PFSK-1 (cell line): Measurements from ENCODE around the gene SAPCD2.
A peak's percentile ranks its signal among the peaks of the same experiment; 100 is the strongest.

Source experiments
- FOXP2 ChIP-seq: optimal IDR thresholded peaks from 2 replicates; pipeline ENCODE3; 2011; ENCODE audit warnings: borderline replicate concordance, control low read depth, inconsistent platforms; ENCODE audit not compliant: insufficient read depth; ENCODE audit errors: extremely low read length, extremely low read depth
- POLR2AphosphoS5 ChIP-seq: IDR thresholded peaks from 2 replicates; pipeline ENCODE4 v1.6.1; 2012; ENCODE audit warnings: low read depth, mild to moderate bottlenecking, control low read depth, low read length, moderate library complexity
- REST ChIP-seq, 2 experiments: IDR thresholded peaks; 2 replicates each; pipeline versions ENCODE4 v1.6.1 to v1.8.0; 2011 to 2012; ENCODE audit warnings: low read depth in 2 of 2, low read length in 2 of 2, control low read depth in 1 of 2, inconsistent platforms in 1 of 2, mild to moderate bottlenecking in 1 of 2, moderate library complexity in 1 of 2; ENCODE audit not compliant: insufficient read depth in 1 of 2
- SIN3A ChIP-seq: IDR thresholded peaks from 2 replicates; pipeline ENCODE4 v1.6.1; 2012; ENCODE audit warnings: mild to moderate bottlenecking, low read length, moderate library complexity, borderline replicate concordance; ENCODE audit not compliant: insufficient read depth
- TAF1 ChIP-seq: IDR thresholded peaks from 2 replicates; pipeline ENCODE4 v1.6.1; 2012; ENCODE audit warnings: low read length, control low read depth, borderline replicate concordance; ENCODE audit not compliant: insufficient read depth

The SAPCD2 gene

GRCh38 chr9:137077758-137078693 lies 7.7 kb upstream of the SAPCD2 start:
- TF ChIP-seq TAF1: no peak
- TF ChIP-seq SIN3A: 0 out of 2 replicates have a peak, but pooled peaks have one; percentile 41

- TF ChIP-seq FOXP2 (no peak), SIN3A (no peak), POLR2AphosphoS5 (peak; percentile 33; the same call in 1 of the 2 replicates), REST (IDR thresholded peaks at IDR 0.05; ENCODE audit: insufficient read depth in 1 of 2, low read depth in 2 of 2, low read length in 2 of 2) (0 out of 4 replicates have a peak, but pooled peaks of 1 of the 2 experiments have one; percentile 39), TAF1 (no peak)
Measured at GRCh38 chr9:137077010-137077747, 6.8 kb upstream of the SAPCD2 start, which contains the start of gene UAP1L1. UAP1L1 (plus strand) TSS chr9:137077517; CDS start chr9:137077533, 16 bp downstream.

GRCh38 chr9:137076636-137077009 lies 6.3 kb upstream of the SAPCD2 start:
- no peak for TF ChIP-seq POLR2AphosphoS5
- TF ChIP-seq FOXP2: no peak
- no peak for TF ChIP-seq SIN3A
- no peak for TF ChIP-seq REST (IDR thresholded peaks at IDR 0.05; ENCODE audit: insufficient read depth in 1 of 2, low read depth in 2 of 2, low read length in 2 of 2)
- TF ChIP-seq TAF1: no peak

- no peak for TF ChIP-seq REST (IDR thresholded peaks at IDR 0.05; ENCODE audit: insufficient read depth in 1 of 2, low read depth in 2 of 2, low read length in 2 of 2)
- no peak for TF ChIP-seq POLR2AphosphoS5
- TF ChIP-seq TAF1: no peak
- no peak for TF ChIP-seq SIN3A
- TF ChIP-seq FOXP2: no peak
Measured at GRCh38 chr9:137075275-137075775, 5.0 kb upstream of the SAPCD2 start.

GRCh38 chr9:137074657-137075274 lies 4.4 kb upstream of the SAPCD2 start:
- TF ChIP-seq SIN3A (no peak), FOXP2 (no peak), REST (IDR thresholded peaks at IDR 0.05; ENCODE audit: insufficient read depth in 1 of 2, low read depth in 2 of 2, low read length in 2 of 2) (no peak)
